Measurements from ENCODE around the gene MYL9.

MYL9 gene

DNA sequence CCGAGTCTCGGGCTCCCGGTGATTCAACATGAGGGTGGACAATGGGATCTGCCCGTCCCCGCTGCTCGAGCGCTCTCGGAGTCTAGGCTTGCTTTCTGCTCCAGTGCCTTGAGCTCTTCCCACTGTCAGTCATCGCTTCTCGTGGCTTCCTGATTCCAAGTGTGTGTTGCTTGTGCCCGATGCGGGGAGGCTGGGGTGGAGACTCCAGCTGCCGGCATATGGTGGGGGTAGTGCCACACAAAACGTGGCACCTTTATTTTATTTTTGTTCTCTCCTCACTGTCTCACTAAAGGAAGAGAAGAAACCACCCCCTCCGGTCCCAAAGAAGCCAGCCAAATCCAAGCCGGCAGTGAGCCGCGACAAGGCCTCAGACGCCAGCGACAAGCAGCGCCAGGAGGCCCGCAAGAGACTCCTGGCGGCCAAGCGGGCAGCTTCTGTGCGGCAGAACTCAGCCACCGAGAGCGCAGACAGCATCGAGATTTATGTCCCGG lies 14.8 kb upstream of the MYL9 start:
- no peak for TF ChIP-seq CTCF (IDR thresholded peaks at IDR 0.05; ENCODE audit: control insufficient read depth, insufficient read depth, low read depth, low read length, missing control alignments)
- no peak overlapping the region for H3K4me3 ChIP-seq (ENCODE audit: control insufficient read depth, low read depth, low read length)
- no peak for DNase-seq (ENCODE audit: low read depth)

GRCh38 chr20:36527331-36528125 lies 13.8 kb upstream of the MYL9 start:
- TF ChIP-seq CTCF (IDR thresholded peaks at IDR 0.05; ENCODE audit: control insufficient read depth, insufficient read depth, low read depth, low read length, missing control alignments), result no peak

GRCh38 chr20:36528176-36528874 lies 13.0 kb upstream of the MYL9 start:
- H3K4me3 ChIP-seq (ENCODE audit: control insufficient read depth, low read depth, low read length), result no peak overlapping the region
- TF ChIP-seq CTCF (IDR thresholded peaks at IDR 0.05; ENCODE audit: control insufficient read depth, insufficient read depth, low read depth, low read length, missing control alignments), result no peak
- no peak for DNase-seq (ENCODE audit: low read depth)

More at GRCh38 chr20:36527331-36528125, 13.8 kb upstream of the MYL9 start:
- H3K4me3 ChIP-seq (ENCODE audit: control insufficient read depth, low read depth, low read length), result no peak overlapping the region
- DNase-seq (ENCODE audit: low read depth), result no peak

- DNase-seq (ENCODE audit: low read depth), result no peak
- no peak overlapping the region for H3K4me3 ChIP-seq (ENCODE audit: control insufficient read depth, low read depth, low read length)
- TF ChIP-seq CTCF (IDR thresholded peaks at IDR 0.05; ENCODE audit: control insufficient read depth, insufficient read depth, low read depth, low read length, missing control alignments), result no peak
Measured at GRCh38 chr20:36528875-36529417, 12.4 kb upstream of the MYL9 start.

DNA sequence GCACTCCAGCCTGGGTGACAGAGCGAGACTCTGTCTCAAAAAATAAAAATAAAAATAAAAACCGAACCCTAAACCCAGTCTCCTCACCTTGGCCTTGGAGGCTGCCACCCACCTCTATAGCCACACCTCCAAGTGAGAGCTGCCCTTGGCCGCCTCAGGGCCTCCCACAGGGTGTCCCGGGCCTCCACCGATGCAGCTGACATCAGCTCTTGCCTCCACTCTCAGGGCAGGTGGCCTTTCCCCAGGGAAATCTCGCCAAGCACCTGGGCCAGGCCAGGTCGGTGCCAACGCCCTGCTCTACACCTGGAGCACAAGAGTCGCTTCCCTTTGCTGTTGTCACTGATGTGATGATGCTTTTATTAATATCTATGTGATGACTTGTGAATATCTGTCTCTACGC lies 8.9 kb upstream of the MYL9 start:
- TF ChIP-seq CTCF (IDR thresholded peaks at IDR 0.05; ENCODE audit: control insufficient read depth, insufficient read depth, low read depth, low read length, missing control alignments), result no peak
- no peak for DNase-seq (ENCODE audit: low read depth)
- H3K4me3 ChIP-seq (ENCODE audit: control insufficient read depth, low read depth, low read length), result no peak overlapping the region

GRCh38 chr20:36532822-36533221 lies 8.5 kb upstream of the MYL9 start:
- H3K4me3 ChIP-seq (ENCODE audit: control insufficient read depth, low read depth, low read length), result no peak overlapping the region
- no peak for DNase-seq (ENCODE audit: low read depth)
- TF ChIP-seq CTCF (IDR thresholded peaks at IDR 0.05; ENCODE audit: control insufficient read depth, insufficient read depth, low read depth, low read length, missing control alignments), result no peak
